ENCODE results near the gene SAMM50.

SAMM50 gene

GRCh38 chr22:43976861-43977795, 21.9 kb downstream of the SAMM50 start:
- DNase-seq (ENCODE audit: low spot score) = no peak

- DNase-seq (ENCODE audit: low spot score) = no peak
Measured at GRCh38 chr22:43978558-43978957, 23.3 kb downstream of the SAMM50 start.

- no peak for DNase-seq (ENCODE audit: low spot score)
Measured at GRCh38 chr22:43980579-43980978, 25.3 kb downstream of the SAMM50 start.

GRCh38 chr22:43980996-43981395, 25.8 kb downstream of the SAMM50 start:
- no peak for DNase-seq (ENCODE audit: low spot score)

- DNase-seq (ENCODE audit: low spot score) = no peak
Measured at GRCh38 chr22:43983808-43984207, 28.6 kb downstream of the SAMM50 start.

GRCh38 chr22:43985532-43985931, 30.3 kb downstream of the SAMM50 start:
- no peak for DNase-seq (ENCODE audit: low spot score)

GRCh38 chr22:43988116-43988820, 33.0 kb downstream of the SAMM50 start:
- no peak for DNase-seq (ENCODE audit: low spot score)

GRCh38 chr22:43988960-43989359, 33.7 kb downstream of the SAMM50 start:
- DNase-seq (ENCODE audit: low spot score) = no peak

- DNase-seq (ENCODE audit: low spot score) = no peak
Measured at GRCh38 chr22:43990044-43990443, 34.8 kb downstream of the SAMM50 start.

- no peak for DNase-seq (ENCODE audit: low spot score)
Measured at GRCh38 chr22:43991316-43992020, 36.2 kb downstream of the SAMM50 start.

GRCh38 chr22:43992331-43992821, 37.1 kb downstream of the SAMM50 start:
- no peak for DNase-seq (ENCODE audit: low spot score)

GRCh38 chr22:43993072-43993760, 38.0 kb downstream of the SAMM50 start:
- DNase-seq (ENCODE audit: low spot score) = peak; percentile 36

GRCh38 chr22:43994006-43994405, 38.8 kb downstream of the SAMM50 start:
- DNase-seq (ENCODE audit: low spot score) = no peak

- DNase-seq (ENCODE audit: low spot score) = no peak
Measured at GRCh38 chr22:43994416-43994815, 39.2 kb downstream of the SAMM50 start.

- DNase-seq (ENCODE audit: low spot score) = no peak
Measured at GRCh38 chr22:43995057-43995685, 39.9 kb downstream of the SAMM50 start.

- DNase-seq (ENCODE audit: low spot score) = no peak
Measured at GRCh38 chr22:43995798-43996169, 40.5 kb downstream of the SAMM50 start.

- no peak for DNase-seq (ENCODE audit: low spot score)
Measured at GRCh38 chr22:43996170-43996980, 41.1 kb downstream of the SAMM50 start.

- DNase-seq (ENCODE audit: low spot score) = no peak
Measured at GRCh38 chr22:43996981-43997265, 41.7 kb downstream of the SAMM50 start.

- no peak for DNase-seq (ENCODE audit: low spot score)
Measured at GRCh38 chr22:43998679-43999264, 43.5 kb downstream of the SAMM50 start.

- no peak for DNase-seq (ENCODE audit: low spot score)
Measured at GRCh38 chr22:43999378-43999777, 44.1 kb downstream of the SAMM50 start.

Measured in LoVo (cell line).